Astrocyte (in vitro differentiated cells and primary cell): ENCODE results near the gene TAF8. TPM values are rescaled to one million over a fixed set of nuclear protein-coding genes. Genes with fewer than 3 reads are reported as not detected.

Experiments used
- DNase-seq: peaks from one replicate; pipeline ENCODE4 v3.0.0-alpha.2; 2010; ENCODE audit warnings: low read depth
- FAIRE-seq: peaks from 2 replicates; lab custom pipeline; 2011; peaks lifted over from hg19 to GRCh38; lab: Jason Lieb, UNC
- H2AFZ ChIP-seq: 2 replicates; pipeline ENCODE4 v1.6.0; 2012; ENCODE audit warnings: low read depth, low read length, inconsistent platforms
- H3K27ac ChIP-seq: 2 replicates; pipeline ENCODE4 v1.5.1; 2011; ENCODE audit warnings: low read depth, low read length, inconsistent platforms
- H3K27me3 ChIP-seq: 2 replicates; pipeline ENCODE4 v1.6.0; 2011; ENCODE audit warnings: low read length, inconsistent platforms; ENCODE audit not compliant: insufficient read depth
- H3K36me3 ChIP-seq: 2 replicates; pipeline ENCODE4 v1.5.1; 2011; ENCODE audit warnings: low read length, inconsistent platforms; ENCODE audit not compliant: insufficient read depth
- H3K4me1 ChIP-seq: 2 replicates; pipeline ENCODE4 v1.5.1; 2011; ENCODE audit warnings: low read length, inconsistent platforms; ENCODE audit not compliant: insufficient read depth
- H3K4me2 ChIP-seq: 2 replicates; pipeline ENCODE4 v1.6.0; 2012; ENCODE audit warnings: low read length, inconsistent platforms
- H3K4me3 ChIP-seq: 2 replicates; pipeline ENCODE4 v1.5.1; 2011; ENCODE audit warnings: low read depth, mild to moderate bottlenecking, low read length, inconsistent platforms; ENCODE audit not compliant: insufficient read depth
- H3K79me2 ChIP-seq: 2 replicates; pipeline ENCODE4 v1.6.0; 2012; ENCODE audit warnings: mild to moderate bottlenecking, low read length, inconsistent platforms; ENCODE audit not compliant: insufficient read depth
- H3K9ac ChIP-seq: 2 replicates; pipeline ENCODE4 v1.6.0; 2012; ENCODE audit warnings: mild to moderate bottlenecking, low read length, inconsistent platforms
- H3K9me3 ChIP-seq: 2 replicates; pipeline ENCODE4 v1.5.1; 2012; ENCODE audit warnings: low read depth, mild to moderate bottlenecking, low read length, inconsistent platforms; ENCODE audit not compliant: insufficient read depth
- H4K20me1 ChIP-seq: 2 replicates; pipeline ENCODE4 v1.6.0; 2012; ENCODE audit warnings: low read length, inconsistent platforms; ENCODE audit not compliant: insufficient read depth
- H3K27ac Mint-ChIP-seq: one replicate; pipeline ENCODE4 v1.8.0; 2021; ENCODE audit warnings: mild to moderate bottlenecking, mixed read lengths; ENCODE audit not compliant: unreplicated experiment
- H3K27me3 Mint-ChIP-seq: one replicate; pipeline ENCODE4 v1.8.0; 2021; ENCODE audit warnings: low read depth, mixed read lengths; ENCODE audit not compliant: unreplicated experiment
- H3K36me3 Mint-ChIP-seq: one replicate; pipeline ENCODE4 v1.8.0; 2021; ENCODE audit warnings: low read depth, mixed read lengths; ENCODE audit not compliant: unreplicated experiment
- H3K4me1 Mint-ChIP-seq: one replicate; pipeline ENCODE4 v1.8.0; 2021; ENCODE audit warnings: low read depth, mixed read lengths; ENCODE audit not compliant: unreplicated experiment
- H3K4me3 Mint-ChIP-seq: one replicate; pipeline ENCODE4 v1.8.0; 2021; ENCODE audit warnings: mild to moderate bottlenecking, moderate library complexity, mixed read lengths; ENCODE audit not compliant: unreplicated experiment
- H3K9me3 Mint-ChIP-seq: one replicate; pipeline ENCODE4 v1.8.0; 2021; ENCODE audit warnings: mild to moderate bottlenecking, mixed read lengths; ENCODE audit not compliant: unreplicated experiment
- CTCF ChIP-seq: IDR thresholded peaks from 2 replicates; pipeline ENCODE4 v1.5.1; 2011; ENCODE audit warnings: low read depth, mild to moderate bottlenecking, inconsistent platforms, low read length, moderate library complexity; ENCODE audit not compliant: insufficient read depth
- EZH2 ChIP-seq: IDR thresholded peaks from 2 replicates; pipeline ENCODE4 v1.6.1; 2012; ENCODE audit warnings: mild to moderate bottlenecking, low read length, inconsistent platforms; ENCODE audit not compliant: insufficient read depth
- total RNA-seq: library from RNA; stranded (reverse); gene quantifications from 2 replicates; pipeline ENCODE4 v1.2.1, GENCODE V29; 2021

TAF8 gene
- total RNA-seq, 1 donor from 2014 or later: 14.8 TPM

GRCh38 chr6:42104804-42105125 is 54.4 kb downstream of the TAF8 start:
- Mint-ChIP-seq H3K4me3 (no peak overlapping the region), H3K27me3 (peaks cover 7% of the 10 kb centered on the region), H3K36me3 (peaks cover 8% of the 10 kb centered on the region), H3K9me3 (no peaks in the 10 kb centered on the region), H3K27ac (no peak overlapping the region), H3K4me1 (peaks cover 14% of the 10 kb centered on the region)
- Histone ChIP-seq H3K9me3 (no peaks in the 10 kb centered on the region), H3K9ac (no peak overlapping the region), H3K4me2 (peak overlapping the region; percentile 72), H2AFZ (peak overlapping the region; percentile 80), H3K36me3 (no peaks in the 10 kb centered on the region), H3K4me1 (peaks cover 18% of the 10 kb centered on the region), H3K4me3 (no peak overlapping the region), H3K27me3 (no peaks in the 10 kb centered on the region), H3K79me2 (no peaks in the 10 kb centered on the region), H4K20me1 (no peaks in the 10 kb centered on the region), H3K27ac (no peak overlapping the region)
- no peak for FAIRE-seq
- no peak for DNase-seq
- no peak for TF ChIP-seq CTCF
- no peak for TF ChIP-seq EZH2

DNA sequence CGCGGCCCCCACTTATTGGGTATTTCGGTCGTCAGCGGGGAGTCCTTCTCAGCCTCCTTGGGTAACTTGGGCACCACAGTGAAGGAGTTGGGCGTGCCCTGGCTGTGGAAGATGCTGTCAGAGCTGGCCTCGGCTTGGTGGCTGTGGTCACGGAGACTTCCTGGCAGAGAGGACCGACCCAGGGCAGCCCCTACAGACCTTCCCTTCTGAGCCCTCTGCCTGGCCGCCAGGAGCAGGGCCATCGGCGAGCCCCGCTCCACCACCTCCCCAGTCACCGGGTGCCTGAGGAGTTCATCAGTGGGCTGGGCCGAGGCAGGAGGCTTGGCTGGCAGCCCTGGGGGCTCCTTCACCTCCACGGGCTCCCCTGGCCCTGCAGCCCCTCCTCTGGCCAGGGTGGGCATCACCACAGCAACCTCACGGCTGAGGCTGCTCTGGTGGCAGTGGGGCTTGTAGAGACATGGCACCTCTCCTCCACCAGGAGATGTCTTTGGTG is 54.9 kb downstream of the TAF8 start:
- FAIRE-seq (no peak), DNase-seq (no peak)
- H3K79me2 ChIP-seq: no peaks in the 10 kb centered on the region
- H3K27ac Mint-ChIP-seq: no peak overlapping the region
- peaks cover 9% of the 10 kb centered on the region for H3K4me1 Mint-ChIP-seq
- H3K4me3 ChIP-seq: no peak overlapping the region
- no peaks in the 10 kb centered on the region for H3K9me3 ChIP-seq
- H2AFZ ChIP-seq: no peak overlapping the region
- no peak overlapping the region for H3K4me2 ChIP-seq
- H3K4me1 ChIP-seq: peaks cover 14% of the 10 kb centered on the region
- H4K20me1 ChIP-seq: no peaks in the 10 kb centered on the region
- H3K9ac ChIP-seq: no peak overlapping the region
- TF ChIP-seq CTCF: no peak
- no peak for TF ChIP-seq EZH2
- H3K27ac ChIP-seq: no peak overlapping the region
- H3K27me3 ChIP-seq: no peaks in the 10 kb centered on the region
- no peak overlapping the region for H3K4me3 Mint-ChIP-seq
- H3K36me3 ChIP-seq: no peaks in the 10 kb centered on the region
- H3K9me3 Mint-ChIP-seq: no peaks in the 10 kb centered on the region
- peaks cover 11% of the 10 kb centered on the region for H3K36me3 Mint-ChIP-seq
- peaks cover 10% of the 10 kb centered on the region for H3K27me3 Mint-ChIP-seq

- Mint-ChIP-seq H3K4me3 (no peak overlapping the region), H3K36me3 (peaks cover 11% of the 10 kb centered on the region), H3K4me1 (peaks cover 4% of the 10 kb centered on the region), H3K27me3 (peaks cover 10% of the 10 kb centered on the region), H3K27ac (no peak overlapping the region), H3K9me3 (no peaks in the 10 kb centered on the region)
- Histone ChIP-seq H3K4me3 (no peak overlapping the region), H2AFZ (no peak overlapping the region), H3K4me1 (peaks cover 9% of the 10 kb centered on the region), H3K9ac (no peak overlapping the region), H3K27ac (no peak overlapping the region), H3K79me2 (no peaks in the 10 kb centered on the region), H3K27me3 (no peaks in the 10 kb centered on the region), H3K4me2 (no peak overlapping the region), H4K20me1 (no peaks in the 10 kb centered on the region), H3K36me3 (no peaks in the 10 kb centered on the region), H3K9me3 (no peaks in the 10 kb centered on the region)
- DNase-seq: no peak
- TF ChIP-seq CTCF: no peak
- TF ChIP-seq EZH2: no peak
- no peak for FAIRE-seq
Measured at GRCh38 chr6:42105709-42106108, 55.4 kb downstream of the TAF8 start.
